A172 (cell line): ENCODE results near the gene AGTRAP. TPM values are rescaled to one million over a fixed set of nuclear protein-coding genes. Genes with fewer than 3 reads are reported as not detected.

ENCODE experiments used
- DNase-seq: peaks from one replicate; pipeline ENCODE4 v3.0.0-alpha.2; 2015; ENCODE audit warnings: low spot score
- total RNA-seq: library from RNA; depleted of rRNA; stranded (reverse); fragments of >200 nt; shearing (Covaris generic); gene quantifications from 2 replicates; pipeline ENCODE4 v1.2.3, GENCODE V29; 2014

The AGTRAP gene
- total RNA-seq, 1 experiment from 2014 or later: 36.5 TPM

GRCh38 chr1:11783556-11783955, 47.6 kb downstream of the AGTRAP start:
- no peak for DNase-seq

GRCh38 chr1:11784256-11784992, 48.5 kb downstream of the AGTRAP start:
- DNase-seq: no peak

GRCh38 chr1:11784993-11785769, 49.2 kb downstream of the AGTRAP start:
- DNase-seq: peak; percentile 10

GRCh38 chr1:11786168-11786567, 50.2 kb downstream of the AGTRAP start:
- no peak for DNase-seq

GRCh38 chr1:11787251-11787803, 51.4 kb downstream of the AGTRAP start:
- peak; percentile 40 for DNase-seq

GRCh38 chr1:11787804-11788436, 52.0 kb downstream of the AGTRAP start:
- DNase-seq: no peak

- no peak for DNase-seq
Measured at GRCh38 chr1:11788549-11789053, 52.7 kb downstream of the AGTRAP start.

- no peak for DNase-seq
Measured at GRCh38 chr1:11789126-11790067, 53.5 kb downstream of the AGTRAP start.

- DNase-seq: no peak
Measured at GRCh38 chr1:11790101-11790879, 54.4 kb downstream of the AGTRAP start.

GRCh38 chr1:11790880-11791715, 55.2 kb downstream of the AGTRAP start:
- DNase-seq: peak; percentile 89

- no peak for DNase-seq
Measured at GRCh38 chr1:11792106-11792505, 56.2 kb downstream of the AGTRAP start.

GRCh38 chr1:11793819-11794218, 57.9 kb downstream of the AGTRAP start:
- no peak for DNase-seq

- no peak for DNase-seq
Measured at GRCh38 chr1:11794446-11795237, 58.7 kb downstream of the AGTRAP start.

- DNase-seq: no peak
Measured at GRCh38 chr1:11795238-11795890, 59.4 kb downstream of the AGTRAP start.

- no peak for DNase-seq
Measured at GRCh38 chr1:11796036-11796828, 60.3 kb downstream of the AGTRAP start.

GRCh38 chr1:11797525-11798216, 61.7 kb downstream of the AGTRAP start:
- no peak for DNase-seq
